ENCODE data around the gene PTPRK. TPM values are rescaled to one million over a fixed set of nuclear protein-coding genes. Genes with fewer than 3 reads are reported as not detected.

Gene PTPRK
- total RNA-seq, 1 donor from 2014 or later = 4.2 TPM

DNA sequence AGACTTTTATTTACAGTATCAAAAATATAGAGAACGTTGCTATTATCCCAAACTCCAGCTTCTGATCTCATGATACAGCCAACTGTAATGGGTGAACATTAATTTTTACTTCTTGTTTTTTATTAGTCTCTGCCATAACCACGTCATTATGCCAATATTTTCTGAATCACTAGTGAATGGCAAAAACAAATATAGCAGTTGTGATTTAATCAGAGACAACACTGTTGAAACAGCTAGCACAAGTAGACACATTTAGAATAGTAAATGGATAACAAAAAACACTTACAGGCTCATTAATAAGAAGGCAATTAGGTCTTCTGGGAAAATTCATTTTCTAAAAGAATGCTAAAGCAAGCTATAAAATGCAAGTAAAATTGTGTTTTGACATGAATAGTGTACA is 8.1 kb downstream of the PTPRK start:
- Mint-ChIP-seq H3K4me3 (ENCODE audit: low read depth) (no peak overlapping the region), H3K27me3 (ENCODE audit: low read depth) (peaks cover 26% of the 10 kb centered on the region), H3K9me3 (no peaks in the 10 kb centered on the region), H3K36me3 (ENCODE audit: low read depth) (no peaks in the 10 kb centered on the region), H3K4me1 (ENCODE audit: low read depth) (peaks cover 3% of the 10 kb centered on the region), H3K27ac (no peak overlapping the region)
- intact Hi-C loops (cut with micrococcal nuclease) = loop anchor here (10.0 kb wide), 1 partner anchor 257 kb away; no protein-coding TSS in a partner anchor
- no peak for DNase-seq (ENCODE audit: low spot score)

DNA sequence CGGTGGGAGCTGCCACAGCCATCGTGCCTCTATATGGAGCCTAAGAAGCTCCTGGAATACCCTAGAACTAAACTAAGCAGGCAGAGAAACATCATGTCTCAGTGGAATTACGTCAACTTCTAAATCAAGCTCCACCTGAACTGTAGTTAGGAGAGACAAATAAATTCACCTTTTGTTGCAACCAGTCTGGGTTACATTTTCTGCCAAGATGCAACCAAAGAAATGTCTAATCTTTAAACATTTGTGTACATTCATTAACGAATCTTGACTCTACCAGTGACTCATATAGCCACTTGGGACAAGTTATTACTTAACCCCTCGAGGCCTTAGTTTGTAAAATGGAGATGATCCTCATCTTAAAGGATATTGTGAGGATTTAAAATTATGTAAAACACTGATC is 8.9 kb downstream of the PTPRK start:
- Mint-ChIP-seq H3K27me3 (ENCODE audit: low read depth) (peaks cover 19% of the 10 kb centered on the region), H3K9me3 (no peaks in the 10 kb centered on the region), H3K36me3 (ENCODE audit: low read depth) (no peaks in the 10 kb centered on the region), H3K4me1 (ENCODE audit: low read depth) (peaks cover 3% of the 10 kb centered on the region), H3K4me3 (ENCODE audit: low read depth) (no peak overlapping the region), H3K27ac (no peak overlapping the region)
- intact Hi-C loops (cut with micrococcal nuclease) = loop anchor here (10.0 kb wide), 1 partner anchor 257 kb away; no protein-coding TSS in a partner anchor
- DNase-seq (ENCODE audit: low spot score) = no peak

DNA sequence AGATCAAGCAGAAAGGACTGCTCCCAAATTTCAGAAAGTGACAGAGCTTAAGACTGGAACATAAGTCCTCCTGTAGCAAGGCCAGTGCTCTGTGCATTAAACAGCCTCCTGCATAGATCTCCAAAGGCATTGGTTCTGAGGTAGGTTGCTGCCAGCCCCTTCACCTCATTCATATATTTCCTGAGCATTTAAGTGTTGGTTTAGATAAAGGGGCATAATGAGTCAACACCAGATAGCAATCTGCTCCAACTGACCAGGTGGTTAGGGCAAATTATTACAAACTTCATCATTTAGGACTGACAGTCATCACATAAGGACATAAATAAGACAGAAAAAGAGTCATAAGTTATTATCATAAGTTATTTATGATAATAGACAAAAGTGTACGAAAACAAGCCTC is 10.7 kb downstream of the PTPRK start:
- H3K9me3 Mint-ChIP-seq = no peaks in the 10 kb centered on the region
- no peak overlapping the region for H3K4me3 Mint-ChIP-seq (ENCODE audit: low read depth)
- H3K36me3 Mint-ChIP-seq (ENCODE audit: low read depth) = no peaks in the 10 kb centered on the region
- no peak for DNase-seq (ENCODE audit: low spot score)
- H3K4me1 Mint-ChIP-seq (ENCODE audit: low read depth) = peaks cover 3% of the 10 kb centered on the region
- intact Hi-C loops (cut with micrococcal nuclease) = loop anchor here (10.0 kb wide), 1 partner anchor 255 kb away; no protein-coding TSS in a partner anchor
- peaks cover 7% of the 10 kb centered on the region for H3K27me3 Mint-ChIP-seq (ENCODE audit: low read depth)
- no peak overlapping the region for H3K27ac Mint-ChIP-seq

DNA sequence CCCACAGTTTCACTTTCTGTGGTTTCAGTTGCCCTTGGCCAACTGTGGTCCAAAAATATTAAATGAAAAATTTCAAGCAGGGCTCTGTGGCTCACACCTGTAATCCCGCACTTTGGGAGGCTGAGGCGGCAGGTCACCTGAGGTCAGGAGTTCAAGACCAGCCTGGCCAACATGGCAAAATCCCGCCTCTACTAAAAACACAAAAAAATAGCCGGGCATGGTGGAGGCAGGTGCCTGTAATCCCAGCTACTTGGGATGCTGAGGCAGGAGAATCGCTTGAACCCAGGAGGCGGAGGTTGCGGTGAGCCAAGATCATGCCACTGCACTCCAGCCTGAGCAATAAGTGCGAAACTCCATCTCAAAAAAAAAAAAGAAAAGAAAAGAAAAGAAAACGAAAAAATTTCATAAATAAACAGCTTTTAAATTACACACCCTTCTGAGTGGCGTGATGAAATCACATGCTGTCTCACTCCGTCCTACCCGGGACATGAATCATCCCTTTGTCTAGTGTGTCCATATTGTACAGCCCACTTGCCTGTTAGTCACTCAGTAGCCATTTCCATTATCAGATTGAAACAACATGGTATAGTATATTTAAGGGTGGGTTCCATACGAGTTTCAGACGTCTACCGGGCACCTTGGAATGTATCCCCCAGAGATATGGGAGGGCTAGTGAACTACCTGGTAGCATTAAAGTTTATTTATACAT is 11.7 kb downstream of the PTPRK start:
- intact Hi-C loops (cut with micrococcal nuclease) = no loop called here
- DNase-seq (ENCODE audit: low spot score) = no peak
- H3K27ac Mint-ChIP-seq = no peak overlapping the region
- H3K9me3 Mint-ChIP-seq = no peaks in the 10 kb centered on the region
- peaks cover 3% of the 10 kb centered on the region for H3K4me1 Mint-ChIP-seq (ENCODE audit: low read depth)
- peaks cover 3% of the 10 kb centered on the region for H3K27me3 Mint-ChIP-seq (ENCODE audit: low read depth)
- H3K36me3 Mint-ChIP-seq (ENCODE audit: low read depth) = no peaks in the 10 kb centered on the region
- no peak overlapping the region for H3K4me3 Mint-ChIP-seq (ENCODE audit: low read depth)

DNA sequence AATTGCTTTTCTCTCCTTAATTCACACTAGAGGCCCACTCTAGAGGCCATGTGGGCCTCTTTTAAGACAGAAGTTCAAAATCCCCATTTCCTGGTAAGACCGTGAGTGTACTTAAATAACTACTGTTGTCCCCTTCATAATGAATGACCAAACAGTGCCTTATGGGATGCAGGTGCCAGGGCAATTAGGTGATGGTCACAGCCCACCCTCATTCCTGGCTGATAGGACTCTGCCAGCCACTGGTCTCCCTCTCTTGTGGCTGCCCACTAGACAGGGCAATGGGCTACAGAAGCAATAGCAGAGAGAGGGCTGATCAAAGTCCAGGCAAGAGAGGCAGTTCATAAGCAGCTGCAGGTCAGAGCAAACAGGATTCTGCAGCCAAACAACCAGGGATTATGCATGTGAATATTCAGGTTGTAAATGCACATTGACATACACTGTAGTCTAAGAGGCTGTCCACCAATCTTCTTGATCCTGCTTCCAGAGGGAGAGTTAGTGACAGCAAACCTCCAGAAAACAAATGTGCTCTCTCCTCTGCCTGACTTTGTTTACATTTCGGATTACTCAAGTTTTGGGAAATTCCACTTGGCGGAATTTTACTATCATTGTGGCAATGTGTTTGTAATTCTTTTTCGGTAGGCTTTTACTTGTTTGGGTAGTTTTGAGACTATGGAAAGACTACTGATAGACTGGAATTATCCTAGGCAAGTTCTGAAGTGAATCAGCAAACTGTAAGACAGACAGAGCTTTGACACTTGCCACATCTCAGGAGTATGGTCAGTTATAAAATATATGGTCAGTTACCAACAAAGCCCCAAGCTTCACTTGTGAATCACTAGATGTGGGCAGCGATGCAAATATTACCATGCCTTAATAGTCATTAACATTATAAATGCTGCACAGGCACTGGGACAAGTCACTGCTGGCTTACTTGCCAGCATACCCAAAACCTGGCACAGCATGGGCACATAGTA is 12.8 kb downstream of the PTPRK start:
- no peak overlapping the region for H3K4me3 Mint-ChIP-seq (ENCODE audit: low read depth)
- H3K27me3 Mint-ChIP-seq (ENCODE audit: low read depth) = peaks cover 3% of the 10 kb centered on the region
- H3K9me3 Mint-ChIP-seq = no peaks in the 10 kb centered on the region
- DNase-seq (ENCODE audit: low spot score) = no peak
- H3K36me3 Mint-ChIP-seq (ENCODE audit: low read depth) = no peaks in the 10 kb centered on the region
- intact Hi-C loops (cut with micrococcal nuclease) = no loop called here
- no peak overlapping the region for H3K27ac Mint-ChIP-seq
- peaks cover 3% of the 10 kb centered on the region for H3K4me1 Mint-ChIP-seq (ENCODE audit: low read depth)

DNA sequence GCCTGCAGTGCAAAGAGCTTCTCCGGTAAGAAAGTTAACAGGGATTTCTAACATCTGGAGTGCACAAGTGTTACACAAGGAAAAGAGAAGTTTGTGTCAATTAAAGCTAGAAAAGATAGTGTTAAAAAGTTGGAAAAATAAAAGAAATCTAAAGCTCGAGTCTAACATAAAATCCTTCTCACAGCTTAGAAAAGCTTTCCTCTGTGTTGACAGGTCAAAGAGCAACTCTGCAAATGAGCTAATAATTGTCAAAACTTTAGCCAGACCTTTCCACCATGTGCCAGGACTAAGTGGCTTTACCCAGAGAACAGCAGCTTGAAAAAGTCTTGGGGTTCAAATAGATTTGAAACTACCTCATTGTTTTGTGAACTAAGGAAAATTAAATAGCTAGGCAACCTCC is 14.8 kb downstream of the PTPRK start:
- H3K4me1 Mint-ChIP-seq (ENCODE audit: low read depth) = peaks cover 3% of the 10 kb centered on the region
- H3K27ac Mint-ChIP-seq = no peak overlapping the region
- H3K27me3 Mint-ChIP-seq (ENCODE audit: low read depth) = no peaks in the 10 kb centered on the region
- intact Hi-C loops (cut with micrococcal nuclease) = no loop called here
- DNase-seq (ENCODE audit: low spot score) = no peak
- no peaks in the 10 kb centered on the region for H3K9me3 Mint-ChIP-seq
- no peak overlapping the region for H3K4me3 Mint-ChIP-seq (ENCODE audit: low read depth)
- H3K36me3 Mint-ChIP-seq (ENCODE audit: low read depth) = no peaks in the 10 kb centered on the region

DNA sequence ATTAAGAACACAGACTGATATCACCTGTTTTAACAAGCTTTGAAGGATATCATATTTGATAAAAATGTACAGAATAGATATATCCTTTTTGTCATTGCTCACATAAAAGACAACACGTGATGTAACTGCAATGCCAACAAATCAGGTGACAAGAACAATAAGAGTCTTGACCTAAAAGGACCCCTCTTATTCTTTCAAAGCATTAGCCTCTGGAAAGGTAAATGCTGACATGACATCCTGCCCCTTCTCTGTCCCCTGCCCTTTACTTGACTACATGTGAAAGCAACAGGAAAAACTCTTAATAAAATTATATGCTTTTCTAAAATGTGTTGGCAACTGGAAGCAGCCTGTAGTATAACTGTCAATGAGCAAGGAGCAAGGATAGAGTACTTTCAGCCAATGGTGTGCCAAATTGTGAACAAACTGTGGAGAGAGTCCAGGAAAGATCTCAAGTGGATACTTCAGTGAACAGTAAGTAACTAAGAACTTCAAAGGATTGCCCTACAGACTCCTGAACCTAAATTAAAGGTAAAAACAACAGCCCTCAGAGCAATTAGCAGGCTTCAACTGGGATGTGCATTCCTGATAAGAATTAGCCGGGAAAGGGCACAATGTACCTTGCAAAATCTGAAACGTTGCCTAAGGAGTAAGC is 16.3 kb downstream of the PTPRK start:
- H3K4me3 Mint-ChIP-seq (ENCODE audit: low read depth) = no peak overlapping the region
- no peak overlapping the region for H3K27ac Mint-ChIP-seq
- no peaks in the 10 kb centered on the region for H3K4me1 Mint-ChIP-seq (ENCODE audit: low read depth)
- H3K9me3 Mint-ChIP-seq = no peaks in the 10 kb centered on the region
- no peaks in the 10 kb centered on the region for H3K36me3 Mint-ChIP-seq (ENCODE audit: low read depth)
- no peaks in the 10 kb centered on the region for H3K27me3 Mint-ChIP-seq (ENCODE audit: low read depth)
- no peak for DNase-seq (ENCODE audit: low spot score)
- intact Hi-C loops (cut with micrococcal nuclease) = no loop called here

DNA sequence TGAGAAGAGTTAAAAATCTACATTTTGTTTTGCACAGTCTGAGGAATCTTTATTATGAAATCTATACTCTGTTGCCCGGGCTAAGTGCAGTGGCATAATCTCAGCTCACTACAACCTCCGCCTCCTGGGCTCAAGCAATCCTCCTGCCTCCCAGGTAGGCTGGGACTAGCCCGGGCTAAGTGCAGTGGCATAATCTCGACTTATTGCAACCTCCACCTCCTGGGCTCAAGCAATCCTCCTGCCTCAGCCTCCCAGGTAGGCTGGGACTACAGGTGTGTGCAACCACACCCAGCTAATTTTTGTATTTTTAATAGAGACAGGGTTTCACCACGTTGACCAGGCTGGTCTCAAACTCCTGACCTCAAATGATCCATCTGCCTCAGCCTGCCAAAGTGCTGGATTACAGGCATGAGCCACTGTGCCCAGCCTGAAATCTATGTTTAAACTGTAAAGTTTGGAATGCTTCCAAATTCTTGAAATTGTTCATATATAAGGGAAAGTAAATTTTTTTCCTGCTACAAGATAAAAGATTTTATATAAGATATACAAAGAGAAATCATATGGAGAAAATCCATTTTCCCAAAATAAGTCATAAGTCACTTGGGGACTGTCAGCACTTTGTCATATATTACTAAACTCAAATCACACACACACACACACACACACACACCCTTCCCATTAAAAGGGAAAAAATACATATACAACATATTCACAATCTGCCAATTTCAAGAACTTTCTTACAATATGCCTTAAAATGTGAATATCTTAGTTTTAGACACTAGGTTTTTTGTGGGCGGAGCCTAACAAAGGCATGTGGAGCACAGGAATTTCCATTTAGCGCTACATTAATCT is 19.4 kb downstream of the PTPRK start:
- no peak overlapping the region for H3K4me3 Mint-ChIP-seq (ENCODE audit: low read depth)
- peaks cover 4% of the 10 kb centered on the region for H3K4me1 Mint-ChIP-seq (ENCODE audit: low read depth)
- intact Hi-C loops (cut with micrococcal nuclease) = no loop called here
- no peak overlapping the region for H3K27ac Mint-ChIP-seq
- no peak for DNase-seq (ENCODE audit: low spot score)
- no peaks in the 10 kb centered on the region for H3K36me3 Mint-ChIP-seq (ENCODE audit: low read depth)
- no peaks in the 10 kb centered on the region for H3K27me3 Mint-ChIP-seq (ENCODE audit: low read depth)
- H3K9me3 Mint-ChIP-seq = no peaks in the 10 kb centered on the region

DNA sequence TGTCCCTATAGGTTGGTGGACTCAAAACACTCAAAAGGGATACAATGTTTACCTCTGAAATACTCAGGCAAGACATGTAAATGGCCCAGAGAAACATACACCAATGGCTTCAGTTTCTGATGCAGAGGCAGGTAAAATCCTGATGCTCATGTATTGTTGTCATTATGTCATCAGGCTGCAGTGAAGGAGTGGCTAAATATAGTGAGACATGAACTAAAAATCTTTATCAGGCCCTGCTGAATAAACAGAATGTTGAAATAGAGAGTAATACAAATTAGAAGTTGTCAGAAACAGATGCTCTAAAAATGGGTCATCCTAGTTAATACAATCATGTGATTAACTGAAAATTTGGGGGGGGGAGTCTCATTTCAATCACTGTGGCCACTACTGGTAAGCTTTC is 20.4 kb downstream of the PTPRK start:
- intact Hi-C loops (cut with micrococcal nuclease) = no loop called here
- no peaks in the 10 kb centered on the region for H3K9me3 Mint-ChIP-seq
- no peak overlapping the region for H3K27ac Mint-ChIP-seq
- peaks cover 4% of the 10 kb centered on the region for H3K4me1 Mint-ChIP-seq (ENCODE audit: low read depth)
- no peak for DNase-seq (ENCODE audit: low spot score)
- no peaks in the 10 kb centered on the region for H3K36me3 Mint-ChIP-seq (ENCODE audit: low read depth)
- peaks cover 4% of the 10 kb centered on the region for H3K27me3 Mint-ChIP-seq (ENCODE audit: low read depth)
- no peak overlapping the region for H3K4me3 Mint-ChIP-seq (ENCODE audit: low read depth)

DNA sequence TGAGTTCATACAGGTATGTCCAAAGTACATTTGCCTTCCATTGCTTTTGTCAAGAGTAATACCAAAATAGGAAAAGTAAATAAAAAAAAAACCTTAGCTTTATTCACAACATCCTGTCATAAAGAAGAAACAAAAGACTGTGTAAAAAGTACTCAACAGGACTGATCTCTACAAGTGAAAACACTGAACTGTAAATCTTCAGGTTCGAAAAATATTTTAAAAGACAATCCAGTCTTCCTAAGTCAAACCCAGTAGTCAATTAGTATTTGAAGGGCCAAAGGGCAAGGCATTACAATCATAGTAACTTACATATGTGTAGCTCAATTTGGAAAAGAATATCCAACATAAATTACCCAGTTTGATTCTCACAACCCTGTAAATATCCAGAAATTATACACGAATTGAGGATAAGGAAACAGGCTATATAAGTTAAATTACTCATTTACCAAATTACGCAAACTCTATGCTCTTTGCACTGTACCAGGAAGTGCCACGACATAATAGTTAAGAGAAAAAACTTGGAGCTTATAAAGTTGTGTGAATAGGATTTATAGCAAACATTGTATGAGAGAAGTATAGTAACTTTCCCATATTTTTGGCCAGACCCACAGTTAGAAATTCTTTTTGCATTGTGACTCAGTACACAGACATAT is 21.2 kb downstream of the PTPRK start:
- Mint-ChIP-seq H3K27ac (no peak overlapping the region), H3K4me1 (ENCODE audit: low read depth) (peaks cover 4% of the 10 kb centered on the region), H3K27me3 (ENCODE audit: low read depth) (peaks cover 8% of the 10 kb centered on the region), H3K36me3 (ENCODE audit: low read depth) (no peaks in the 10 kb centered on the region), H3K4me3 (ENCODE audit: low read depth) (no peak overlapping the region), H3K9me3 (no peaks in the 10 kb centered on the region)
- no peak for DNase-seq (ENCODE audit: low spot score)
- intact Hi-C loops (cut with micrococcal nuclease) = no loop called here

DNA sequence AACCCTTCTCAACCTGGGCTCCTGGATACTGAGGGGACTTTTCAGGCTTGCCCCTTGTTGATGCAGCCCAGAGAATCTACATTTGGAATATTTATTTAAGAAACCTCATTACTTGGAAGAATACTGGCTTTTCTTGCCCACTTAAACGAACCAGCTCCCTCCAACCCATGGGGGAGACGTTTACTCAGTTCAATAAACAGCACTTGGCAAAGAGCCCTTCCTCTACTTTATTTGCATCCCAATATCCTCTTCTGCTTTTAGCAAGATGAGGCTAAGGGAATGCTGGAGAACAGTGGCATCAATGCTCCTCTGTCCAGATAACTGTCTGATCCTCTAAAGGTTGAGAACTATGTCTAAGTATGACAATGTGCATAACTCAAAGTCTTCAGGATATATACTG is 22.2 kb downstream of the PTPRK start:
- no peak overlapping the region for H3K27ac Mint-ChIP-seq
- intact Hi-C loops (cut with micrococcal nuclease) = no loop called here

More for the DNA sequence above, 22.2 kb downstream of the PTPRK start:
- DNase-seq (ENCODE audit: low spot score) = no peak
- Mint-ChIP-seq H3K27me3 (ENCODE audit: low read depth) (peaks cover 8% of the 10 kb centered on the region), H3K9me3 (no peaks in the 10 kb centered on the region), H3K36me3 (ENCODE audit: low read depth) (no peaks in the 10 kb centered on the region), H3K4me3 (ENCODE audit: low read depth) (no peak overlapping the region), H3K4me1 (ENCODE audit: low read depth) (peaks cover 4% of the 10 kb centered on the region)
